GM23338 (cell line): ENCODE results near the gene FASN. TPM values are rescaled to one million over a fixed set of nuclear protein-coding genes. Genes with fewer than 3 reads are reported as not detected.

Experiments
- ATAC-seq: fragments of 200-7000 bp; cut with Tn5 transposase; 3 replicates; pipeline ENCODE4 v1.9.1; 2020
- DNase-seq: peaks from one replicate; pipeline ENCODE4 v3.0.0-alpha.2; 2015; ENCODE audit warnings: low spot score
- H2AFZ ChIP-seq: fragments of 200-600 bp; sonication (generic); 2 replicates; pipeline ENCODE4 v1.8.0; 2016; ENCODE audit warnings: antibody characterized with exemption, mild to moderate bottlenecking, moderate library complexity
- H3F3A ChIP-seq: fragments of 200-600 bp; sonication (generic); replicated peaks from 2 replicates; pipeline ENCODE4 v1.8.0; 2017; ENCODE audit warnings: antibody characterized with exemption, mixed run types, low read depth
- H3K27ac ChIP-seq: fragments of 200-600 bp; sonication (generic); 2 replicates; pipeline ENCODE4 v1.6.1; 2016; ENCODE audit warnings: low read depth
- H3K27me3 ChIP-seq: fragments of 200-600 bp; sonication (generic); 2 replicates; pipeline ENCODE4 v1.8.0; 2016; ENCODE audit warnings: mild to moderate bottlenecking, mixed run types, moderate library complexity; ENCODE audit not compliant: insufficient read depth
- H3K36me3 ChIP-seq: fragments of 200-600 bp; sonication (generic); 2 replicates; pipeline ENCODE4 v1.8.0; 2016; ENCODE audit warnings: mild to moderate bottlenecking; ENCODE audit not compliant: insufficient read depth
- H3K4me1 ChIP-seq: fragments of 200-600 bp; sonication (generic); 2 replicates; pipeline ENCODE4 v1.8.0; 2016; ENCODE audit warnings: mild to moderate bottlenecking, moderate library complexity; ENCODE audit not compliant: insufficient read depth
- H3K4me2 ChIP-seq: fragments of 200-600 bp; sonication (generic); 2 replicates; pipeline ENCODE4 v1.7.1; 2017; ENCODE audit warnings: mixed run types
- H3K4me3 ChIP-seq: fragments of 200-600 bp; sonication (generic); 2 replicates; pipeline ENCODE4 v1.6.1; 2016; ENCODE audit warnings: mixed run types
- H3K79me2 ChIP-seq: fragments of 200-600 bp; sonication (generic); replicated peaks from 2 replicates; pipeline ENCODE4 v1.8.0; 2017; ENCODE audit warnings: mild to moderate bottlenecking; ENCODE audit not compliant: insufficient read depth
- H3K9me2 ChIP-seq: fragments of 200-600 bp; sonication (generic); 2 replicates; pipeline ENCODE4 v1.8.0; 2017; ENCODE audit not compliant: insufficient read depth
- H4K20me1 ChIP-seq: fragments of 200-600 bp; sonication (generic); replicated peaks from 2 replicates; pipeline ENCODE4 v1.8.0; 2017; ENCODE audit warnings: mild to moderate bottlenecking; ENCODE audit not compliant: insufficient read depth
- H3K27ac Mint-ChIP-seq: 2 replicates; pipeline ENCODE4 v1.8.0; 2020; ENCODE audit warnings: inconsistent platforms, mild to moderate bottlenecking, moderate library complexity, mixed read lengths
- H3K27me3 Mint-ChIP-seq: 3 replicates; pipeline ENCODE4 v1.8.0; 2022; ENCODE audit warnings: low read depth, mild to moderate bottlenecking, moderate library complexity, mixed read lengths, inconsistent platforms; ENCODE audit not compliant: insufficient read depth, poor library complexity
- H3K36me3 Mint-ChIP-seq: 3 replicates; pipeline ENCODE4 v1.8.0; 2021; ENCODE audit warnings: low read depth, mild to moderate bottlenecking, inconsistent platforms, moderate library complexity, mixed read lengths
- H3K4me1 Mint-ChIP-seq: 3 replicates; pipeline ENCODE4 v1.8.0; 2020; ENCODE audit warnings: mild to moderate bottlenecking, inconsistent platforms, mixed read lengths
- H3K4me3 Mint-ChIP-seq: 3 replicates; pipeline ENCODE4 v1.8.0; 2021; ENCODE audit warnings: moderate library complexity, mild to moderate bottlenecking, inconsistent platforms, mixed read lengths
- H3K9me3 Mint-ChIP-seq: 3 replicates; pipeline ENCODE4 v1.8.0; 2020; ENCODE audit warnings: moderate library complexity, mild to moderate bottlenecking, inconsistent platforms, mixed read lengths
- CREB1 ChIP-seq: fragments of 250-450 bp; sonication (Bioruptor Pico); IDR thresholded peaks from 2 replicates; pipeline ENCODE4 v1.5.0; 2020; ENCODE audit warnings: low read depth, mild to moderate bottlenecking, moderate library complexity
- EZH2 ChIP-seq: fragments of 200-600 bp; sonication (generic); IDR thresholded peaks from one replicate; pipeline ENCODE4 v1.8.0; 2017; ENCODE audit warnings: antibody characterized with exemption, mild to moderate bottlenecking, low read depth; ENCODE audit not compliant: unreplicated experiment
- EZH2phosphoT487 ChIP-seq: fragments of 200-600 bp; sonication (generic); IDR thresholded peaks from one replicate; pipeline ENCODE4 v1.8.1; 2018; ENCODE audit warnings: antibody characterized with exemption; ENCODE audit not compliant: unreplicated experiment
- JUNB ChIP-seq: IDR thresholded peaks from one replicate; pipeline ENCODE4 v1.6.1; 2016; ENCODE audit warnings: antibody characterized with exemption; ENCODE audit not compliant: unreplicated experiment
- NANOG ChIP-seq: IDR thresholded peaks from 2 replicates; pipeline ENCODE4 v1.6.1; 2016; ENCODE audit warnings: antibody characterized with exemption, borderline replicate concordance
- POLR2AphosphoS5 ChIP-seq: IDR thresholded peaks from 2 replicates; pipeline ENCODE4 v1.6.1; 2016; ENCODE audit warnings: antibody characterized with exemption, low read depth
- STAT1 ChIP-seq: IDR thresholded peaks from one replicate; pipeline ENCODE4 v1.6.1; 2016; ENCODE audit warnings: antibody characterized with exemption; ENCODE audit not compliant: unreplicated experiment
- ZNF114 ChIP-seq: fragments of 250-450 bp; sonication (Bioruptor Pico); IDR thresholded peaks from 2 replicates; pipeline ENCODE4 v1.5.0; 2020; ENCODE audit warnings: mild to moderate bottlenecking, moderate library complexity
- ZNF331 ChIP-seq: fragments of 250-450 bp; sonication (Bioruptor Pico); IDR thresholded peaks from 2 replicates; pipeline ENCODE4 v1.5.0; 2020; ENCODE audit warnings: low read depth, mild to moderate bottlenecking, moderate library complexity
- polyA plus RNA-seq: library from polyadenylated mRNA; unstranded; fragments of >200 nt; fragmentation: Nextera tagmentation; extraction: Ambion mirVana; gene quantifications from 2 replicates; pipeline ENCODE4 v1.2.1, GENCODE V29; 2016
- total RNA-seq: library from RNA; depleted of rRNA; stranded (reverse); fragments of >200 nt; shearing (Covaris generic); gene quantifications from 2 replicates; pipeline ENCODE4 v1.2.3, GENCODE V29; 2014
- TF ChIP-seq, protein P1 (sequence below): IDR thresholded peaks from one replicate; pipeline ENCODE4 v1.6.1; 2018; ENCODE audit warnings: antibody characterized with exemption; ENCODE audit not compliant: unreplicated experiment
- TF ChIP-seq, protein P2 (sequence below): fragments of 250-450 bp; sonication (Bioruptor Pico); IDR thresholded peaks from 2 replicates; pipeline ENCODE4 v1.5.0; 2020; ENCODE audit warnings: mild to moderate bottlenecking, moderate library complexity
- TF ChIP-seq, protein P3 (sequence below), 2 experiments: fragments of 200-600 bp in 1 of 2; sonication (generic) in 1 of 2; conservative IDR thresholded peaks; 2 replicates each; pipeline versions ENCODE4 v1.5.1 to v1.6.1; 2016 to 2017; ENCODE audit warnings: antibody characterized with exemption in 2 of 2, low read depth in 2 of 2, mild to moderate bottlenecking in 2 of 2, moderate library complexity in 1 of 2
- TF ChIP-seq, protein P4 (sequence below): IDR thresholded peaks from 2 replicates; pipeline ENCODE4 v1.6.1; 2016; ENCODE audit warnings: antibody characterized with exemption

The FASN gene
- total and polyA plus RNA-seq, 2 experiments from 2014 or later: 120 to 849 TPM

DNA sequence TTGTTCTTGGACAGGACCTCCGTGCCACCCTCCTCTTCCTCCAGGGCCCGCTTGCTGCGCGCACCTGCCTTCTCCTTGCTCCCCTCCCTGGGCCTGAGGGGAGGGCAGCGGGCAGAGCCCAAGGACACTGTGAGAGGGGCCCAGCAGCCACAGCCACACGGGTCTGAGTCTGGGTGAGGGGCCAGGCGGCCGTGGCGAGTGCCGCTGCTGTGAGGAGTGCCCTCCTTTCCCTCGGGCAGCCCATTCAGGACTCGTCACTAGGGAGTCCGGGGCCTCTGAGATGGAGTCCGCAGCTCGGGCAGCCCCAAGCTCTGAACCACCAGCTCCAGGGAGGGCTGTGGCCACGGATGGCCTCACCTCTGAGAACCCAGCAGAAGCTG, 38.0 kb downstream of the FASN start:
- H3K27me3 Mint-ChIP-seq: peaks cover 9% of the 10 kb centered on the region
- H3F3A ChIP-seq: peaks cover 3% of the 10 kb centered on the region; the same call in 1 of the 2 replicates
- no peak overlapping the region for H3K4me3 ChIP-seq
- no peak overlapping the region for H3K27ac Mint-ChIP-seq
- TF ChIP-seq, protein P1, sequence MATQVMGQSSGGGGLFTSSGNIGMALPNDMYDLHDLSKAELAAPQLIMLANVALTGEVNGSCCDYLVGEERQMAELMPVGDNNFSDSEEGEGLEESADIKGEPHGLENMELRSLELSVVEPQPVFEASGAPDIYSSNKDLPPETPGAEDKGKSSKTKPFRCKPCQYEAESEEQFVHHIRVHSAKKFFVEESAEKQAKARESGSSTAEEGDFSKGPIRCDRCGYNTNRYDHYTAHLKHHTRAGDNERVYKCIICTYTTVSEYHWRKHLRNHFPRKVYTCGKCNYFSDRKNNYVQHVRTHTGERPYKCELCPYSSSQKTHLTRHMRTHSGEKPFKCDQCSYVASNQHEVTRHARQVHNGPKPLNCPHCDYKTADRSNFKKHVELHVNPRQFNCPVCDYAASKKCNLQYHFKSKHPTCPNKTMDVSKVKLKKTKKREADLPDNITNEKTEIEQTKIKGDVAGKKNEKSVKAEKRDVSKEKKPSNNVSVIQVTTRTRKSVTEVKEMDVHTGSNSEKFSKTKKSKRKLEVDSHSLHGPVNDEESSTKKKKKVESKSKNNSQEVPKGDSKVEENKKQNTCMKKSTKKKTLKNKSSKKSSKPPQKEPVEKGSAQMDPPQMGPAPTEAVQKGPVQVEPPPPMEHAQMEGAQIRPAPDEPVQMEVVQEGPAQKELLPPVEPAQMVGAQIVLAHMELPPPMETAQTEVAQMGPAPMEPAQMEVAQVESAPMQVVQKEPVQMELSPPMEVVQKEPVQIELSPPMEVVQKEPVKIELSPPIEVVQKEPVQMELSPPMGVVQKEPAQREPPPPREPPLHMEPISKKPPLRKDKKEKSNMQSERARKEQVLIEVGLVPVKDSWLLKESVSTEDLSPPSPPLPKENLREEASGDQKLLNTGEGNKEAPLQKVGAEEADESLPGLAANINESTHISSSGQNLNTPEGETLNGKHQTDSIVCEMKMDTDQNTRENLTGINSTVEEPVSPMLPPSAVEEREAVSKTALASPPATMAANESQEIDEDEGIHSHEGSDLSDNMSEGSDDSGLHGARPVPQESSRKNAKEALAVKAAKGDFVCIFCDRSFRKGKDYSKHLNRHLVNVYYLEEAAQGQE: no peak
- TF ChIP-seq, protein P2, sequence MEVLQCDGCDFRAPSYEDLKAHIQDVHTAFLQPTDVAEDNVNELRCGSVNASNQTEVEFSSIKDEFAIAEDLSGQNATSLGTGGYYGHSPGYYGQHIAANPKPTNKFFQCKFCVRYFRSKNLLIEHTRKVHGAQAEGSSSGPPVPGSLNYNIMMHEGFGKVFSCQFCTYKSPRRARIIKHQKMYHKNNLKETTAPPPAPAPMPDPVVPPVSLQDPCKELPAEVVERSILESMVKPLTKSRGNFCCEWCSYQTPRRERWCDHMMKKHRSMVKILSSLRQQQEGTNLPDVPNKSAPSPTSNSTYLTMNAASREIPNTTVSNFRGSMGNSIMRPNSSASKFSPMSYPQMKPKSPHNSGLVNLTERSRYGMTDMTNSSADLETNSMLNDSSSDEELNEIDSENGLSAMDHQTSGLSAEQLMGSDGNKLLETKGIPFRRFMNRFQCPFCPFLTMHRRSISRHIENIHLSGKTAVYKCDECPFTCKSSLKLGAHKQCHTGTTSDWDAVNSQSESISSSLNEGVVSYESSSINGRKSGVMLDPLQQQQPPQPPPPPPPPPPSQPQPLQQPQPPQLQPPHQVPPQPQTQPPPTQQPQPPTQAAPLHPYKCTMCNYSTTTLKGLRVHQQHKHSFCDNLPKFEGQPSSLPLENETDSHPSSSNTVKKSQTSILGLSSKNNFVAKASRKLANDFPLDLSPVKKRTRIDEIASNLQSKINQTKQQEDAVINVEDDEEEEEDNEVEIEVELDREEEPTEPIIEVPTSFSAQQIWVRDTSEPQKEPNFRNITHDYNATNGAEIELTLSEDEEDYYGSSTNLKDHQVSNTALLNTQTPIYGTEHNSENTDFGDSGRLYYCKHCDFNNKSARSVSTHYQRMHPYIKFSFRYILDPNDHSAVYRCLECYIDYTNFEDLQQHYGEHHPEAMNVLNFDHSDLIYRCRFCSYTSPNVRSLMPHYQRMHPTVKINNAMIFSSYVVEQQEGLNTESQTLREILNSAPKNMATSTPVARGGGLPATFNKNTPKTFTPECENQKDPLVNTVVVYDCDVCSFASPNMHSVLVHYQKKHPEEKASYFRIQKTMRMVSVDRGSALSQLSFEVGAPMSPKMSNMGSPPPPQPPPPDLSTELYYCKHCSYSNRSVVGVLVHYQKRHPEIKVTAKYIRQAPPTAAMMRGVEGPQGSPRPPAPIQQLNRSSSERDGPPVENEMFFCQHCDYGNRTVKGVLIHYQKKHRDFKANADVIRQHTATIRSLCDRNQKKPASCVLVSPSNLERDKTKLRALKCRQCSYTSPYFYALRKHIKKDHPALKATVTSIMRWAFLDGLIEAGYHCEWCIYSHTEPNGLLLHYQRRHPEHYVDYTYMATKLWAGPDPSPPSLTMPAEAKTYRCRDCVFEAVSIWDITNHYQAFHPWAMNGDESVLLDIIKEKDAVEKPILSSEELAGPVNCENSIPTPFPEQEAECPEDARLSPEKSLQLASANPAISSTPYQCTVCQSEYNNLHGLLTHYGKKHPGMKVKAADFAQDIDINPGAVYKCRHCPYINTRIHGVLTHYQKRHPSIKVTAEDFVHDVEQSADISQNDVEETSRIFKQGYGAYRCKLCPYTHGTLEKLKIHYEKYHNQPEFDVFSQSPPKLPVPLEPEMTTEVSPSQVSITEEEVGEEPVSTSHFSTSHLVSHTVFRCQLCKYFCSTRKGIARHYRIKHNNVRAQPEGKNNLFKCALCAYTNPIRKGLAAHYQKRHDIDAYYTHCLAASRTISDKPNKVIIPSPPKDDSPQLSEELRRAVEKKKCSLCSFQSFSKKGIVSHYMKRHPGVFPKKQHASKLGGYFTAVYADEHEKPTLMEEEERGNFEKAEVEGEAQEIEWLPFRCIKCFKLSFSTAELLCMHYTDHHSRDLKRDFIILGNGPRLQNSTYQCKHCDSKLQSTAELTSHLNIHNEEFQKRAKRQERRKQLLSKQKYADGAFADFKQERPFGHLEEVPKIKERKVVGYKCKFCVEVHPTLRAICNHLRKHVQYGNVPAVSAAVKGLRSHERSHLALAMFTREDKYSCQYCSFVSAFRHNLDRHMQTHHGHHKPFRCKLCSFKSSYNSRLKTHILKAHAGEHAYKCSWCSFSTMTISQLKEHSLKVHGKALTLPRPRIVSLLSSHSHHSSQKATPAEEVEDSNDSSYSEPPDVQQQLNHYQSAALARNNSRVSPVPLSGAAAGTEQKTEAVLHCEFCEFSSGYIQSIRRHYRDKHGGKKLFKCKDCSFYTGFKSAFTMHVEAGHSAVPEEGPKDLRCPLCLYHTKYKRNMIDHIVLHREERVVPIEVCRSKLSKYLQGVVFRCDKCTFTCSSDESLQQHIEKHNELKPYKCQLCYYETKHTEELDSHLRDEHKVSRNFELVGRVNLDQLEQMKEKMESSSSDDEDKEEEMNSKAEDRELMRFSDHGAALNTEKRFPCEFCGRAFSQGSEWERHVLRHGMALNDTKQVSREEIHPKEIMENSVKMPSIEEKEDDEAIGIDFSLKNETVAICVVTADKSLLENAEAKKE (CRISPR knock-in tag): no peak
- TF ChIP-seq ZNF331: no peak
- TF ChIP-seq CREB1: no peak
- TF ChIP-seq ZNF114 (CRISPR knock-in tag): no peak
- TF ChIP-seq, protein P3, sequence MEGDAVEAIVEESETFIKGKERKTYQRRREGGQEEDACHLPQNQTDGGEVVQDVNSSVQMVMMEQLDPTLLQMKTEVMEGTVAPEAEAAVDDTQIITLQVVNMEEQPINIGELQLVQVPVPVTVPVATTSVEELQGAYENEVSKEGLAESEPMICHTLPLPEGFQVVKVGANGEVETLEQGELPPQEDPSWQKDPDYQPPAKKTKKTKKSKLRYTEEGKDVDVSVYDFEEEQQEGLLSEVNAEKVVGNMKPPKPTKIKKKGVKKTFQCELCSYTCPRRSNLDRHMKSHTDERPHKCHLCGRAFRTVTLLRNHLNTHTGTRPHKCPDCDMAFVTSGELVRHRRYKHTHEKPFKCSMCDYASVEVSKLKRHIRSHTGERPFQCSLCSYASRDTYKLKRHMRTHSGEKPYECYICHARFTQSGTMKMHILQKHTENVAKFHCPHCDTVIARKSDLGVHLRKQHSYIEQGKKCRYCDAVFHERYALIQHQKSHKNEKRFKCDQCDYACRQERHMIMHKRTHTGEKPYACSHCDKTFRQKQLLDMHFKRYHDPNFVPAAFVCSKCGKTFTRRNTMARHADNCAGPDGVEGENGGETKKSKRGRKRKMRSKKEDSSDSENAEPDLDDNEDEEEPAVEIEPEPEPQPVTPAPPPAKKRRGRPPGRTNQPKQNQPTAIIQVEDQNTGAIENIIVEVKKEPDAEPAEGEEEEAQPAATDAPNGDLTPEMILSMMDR (conservative IDR thresholded peaks at IDR 0.05; ENCODE audit: low read depth in 2 of 2): no peak
- TF ChIP-seq JUNB: no peak
- no peak for TF ChIP-seq STAT1
- TF ChIP-seq NANOG: no peak
- TF ChIP-seq, protein P4, sequence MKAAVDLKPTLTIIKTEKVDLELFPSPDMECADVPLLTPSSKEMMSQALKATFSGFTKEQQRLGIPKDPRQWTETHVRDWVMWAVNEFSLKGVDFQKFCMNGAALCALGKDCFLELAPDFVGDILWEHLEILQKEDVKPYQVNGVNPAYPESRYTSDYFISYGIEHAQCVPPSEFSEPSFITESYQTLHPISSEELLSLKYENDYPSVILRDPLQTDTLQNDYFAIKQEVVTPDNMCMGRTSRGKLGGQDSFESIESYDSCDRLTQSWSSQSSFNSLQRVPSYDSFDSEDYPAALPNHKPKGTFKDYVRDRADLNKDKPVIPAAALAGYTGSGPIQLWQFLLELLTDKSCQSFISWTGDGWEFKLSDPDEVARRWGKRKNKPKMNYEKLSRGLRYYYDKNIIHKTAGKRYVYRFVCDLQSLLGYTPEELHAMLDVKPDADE: no peak
- TF ChIP-seq POLR2AphosphoS5: no peak; the same call in 1 of the 2 replicates
- no peak for TF ChIP-seq EZH2phosphoT487
- TF ChIP-seq EZH2: no peak
- H3K4me2 ChIP-seq: no peak overlapping the region
- no peaks in the 10 kb centered on the region for H3K4me1 Mint-ChIP-seq
- DNase-seq: no peak
- no peaks in the 10 kb centered on the region for H3K79me2 ChIP-seq
- ATAC-seq: no peak
- no peak overlapping the region for H2AFZ ChIP-seq
- H3K4me1 ChIP-seq: no peaks in the 10 kb centered on the region
- H3K27me3 ChIP-seq: no peaks in the 10 kb centered on the region
- H3K36me3 ChIP-seq: peaks cover 4% of the 10 kb centered on the region; the same call in 1 of the 2 replicates
- H3K36me3 Mint-ChIP-seq: peaks cover 19% of the 10 kb centered on the region
- no peaks in the 10 kb centered on the region for H4K20me1 ChIP-seq
- no peak overlapping the region for H3K4me3 Mint-ChIP-seq
- H3K9me3 Mint-ChIP-seq: no peaks in the 10 kb centered on the region
- no peak overlapping the region for H3K27ac ChIP-seq
- H3K9me2 ChIP-seq: no peaks in the 10 kb centered on the region
